WI38 (cell line): ENCODE results near the gene KRTAP10-2.
"Not testable (repeated sequence)": the region's sequence is repeated elsewhere in the genome, so short reads cannot be mapped to it uniquely, and the experiment has no call there.

Experiments
- H3K4me3 ChIP-seq: 2 replicates; pipeline ENCODE4 v1.5.1; 2011; ENCODE audit warnings: low read depth, mild to moderate bottlenecking, control low read depth, low read length
- TF ChIP-seq, protein P1 (sequence below): IDR thresholded peaks from 2 replicates; pipeline ENCODE4 v1.5.1; 2012; ENCODE audit warnings: low read depth, mild to moderate bottlenecking, control low read depth, low read length

KRTAP10-2 gene

GRCh38 chr21:44567481-44568171, 16.3 kb upstream of the KRTAP10-2 start:
- TF ChIP-seq, protein P1, sequence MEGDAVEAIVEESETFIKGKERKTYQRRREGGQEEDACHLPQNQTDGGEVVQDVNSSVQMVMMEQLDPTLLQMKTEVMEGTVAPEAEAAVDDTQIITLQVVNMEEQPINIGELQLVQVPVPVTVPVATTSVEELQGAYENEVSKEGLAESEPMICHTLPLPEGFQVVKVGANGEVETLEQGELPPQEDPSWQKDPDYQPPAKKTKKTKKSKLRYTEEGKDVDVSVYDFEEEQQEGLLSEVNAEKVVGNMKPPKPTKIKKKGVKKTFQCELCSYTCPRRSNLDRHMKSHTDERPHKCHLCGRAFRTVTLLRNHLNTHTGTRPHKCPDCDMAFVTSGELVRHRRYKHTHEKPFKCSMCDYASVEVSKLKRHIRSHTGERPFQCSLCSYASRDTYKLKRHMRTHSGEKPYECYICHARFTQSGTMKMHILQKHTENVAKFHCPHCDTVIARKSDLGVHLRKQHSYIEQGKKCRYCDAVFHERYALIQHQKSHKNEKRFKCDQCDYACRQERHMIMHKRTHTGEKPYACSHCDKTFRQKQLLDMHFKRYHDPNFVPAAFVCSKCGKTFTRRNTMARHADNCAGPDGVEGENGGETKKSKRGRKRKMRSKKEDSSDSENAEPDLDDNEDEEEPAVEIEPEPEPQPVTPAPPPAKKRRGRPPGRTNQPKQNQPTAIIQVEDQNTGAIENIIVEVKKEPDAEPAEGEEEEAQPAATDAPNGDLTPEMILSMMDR, result no peak
- H3K4me3 ChIP-seq, result no peak overlapping the region

GRCh38 chr21:44566403-44566802, 15.1 kb upstream of the KRTAP10-2 start:
- TF ChIP-seq, protein P1, result no peak
- H3K4me3 ChIP-seq, result no peak overlapping the region

- TF ChIP-seq, protein P1, result no peak
- H3K4me3 ChIP-seq, result no peak overlapping the region
Observed at GRCh38 chr21:44564886-44565598, 13.7 kb upstream of the KRTAP10-2 start.

DNA sequence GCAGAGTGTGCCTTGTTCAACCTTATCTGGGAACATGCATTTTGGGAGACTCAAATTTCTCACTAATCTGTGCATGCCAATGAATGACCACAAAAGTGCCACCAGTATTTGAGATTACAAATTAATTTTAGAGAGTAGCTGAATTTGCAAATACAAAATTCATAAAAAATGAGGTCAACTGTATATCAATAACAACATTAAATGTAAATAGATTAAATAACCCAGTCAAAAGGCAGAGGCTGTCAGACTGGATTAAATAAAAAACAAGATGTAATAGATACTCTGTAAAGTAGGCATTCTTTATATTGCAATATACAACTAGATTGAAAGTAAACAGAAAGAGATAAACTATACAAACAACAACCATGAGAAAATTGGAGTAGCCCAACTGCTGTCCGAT, 12.8 kb upstream of the KRTAP10-2 start:
- TF ChIP-seq, protein P1, result no peak
- H3K4me3 ChIP-seq, result no peak overlapping the region

DNA sequence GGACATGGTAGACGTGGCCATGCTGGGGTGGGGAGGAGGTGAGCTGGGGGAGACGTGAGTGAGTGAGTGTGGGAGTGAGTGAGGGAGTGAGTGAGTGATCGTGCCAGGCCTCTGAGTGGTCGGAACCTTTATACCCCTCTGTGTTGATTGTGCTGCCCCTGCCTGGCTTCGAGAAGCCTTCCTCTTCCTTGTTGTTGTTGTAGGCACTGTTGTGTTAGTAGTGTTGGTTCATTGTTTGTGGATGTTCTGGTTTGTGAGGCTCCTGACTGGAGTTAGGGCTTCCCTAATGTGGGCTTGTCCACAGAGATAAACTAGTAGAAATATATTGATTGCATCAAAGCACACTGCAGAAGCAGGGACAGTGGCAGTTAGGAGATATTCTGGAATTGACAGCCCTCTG, 7.4 kb upstream of the KRTAP10-2 start, which contains the start of gene KRTAP10-3:
Gene KRTAP10-3 (minus strand): TSS at position 101 of the 400 bp plus-strand sequence. CDS start 80 bp downstream, at position 21.
- TF ChIP-seq, protein P1, result no peak
- no peak within 1 kb of the TSS for H3K4me3 ChIP-seq

DNA sequence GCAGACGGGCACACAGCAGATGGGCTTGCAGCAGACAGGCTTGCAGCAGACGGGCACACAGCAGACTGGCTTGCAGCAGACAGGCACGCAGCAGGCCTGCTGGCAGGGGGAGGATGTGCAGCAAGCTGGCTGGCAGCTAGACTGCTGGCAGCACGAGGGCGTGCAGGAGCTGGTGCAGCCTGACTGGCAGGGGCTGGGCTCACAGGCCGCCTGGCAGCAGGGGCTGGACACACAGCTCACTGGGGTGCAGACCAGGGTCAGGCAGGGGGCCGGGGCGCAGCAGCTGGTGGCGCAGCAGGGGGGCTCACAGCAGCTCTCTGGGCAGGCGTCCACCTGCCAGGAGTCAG, 7.0 kb upstream of the KRTAP10-2 start:
- not testable (repeated sequence) for H3K4me3 ChIP-seq

DNA sequence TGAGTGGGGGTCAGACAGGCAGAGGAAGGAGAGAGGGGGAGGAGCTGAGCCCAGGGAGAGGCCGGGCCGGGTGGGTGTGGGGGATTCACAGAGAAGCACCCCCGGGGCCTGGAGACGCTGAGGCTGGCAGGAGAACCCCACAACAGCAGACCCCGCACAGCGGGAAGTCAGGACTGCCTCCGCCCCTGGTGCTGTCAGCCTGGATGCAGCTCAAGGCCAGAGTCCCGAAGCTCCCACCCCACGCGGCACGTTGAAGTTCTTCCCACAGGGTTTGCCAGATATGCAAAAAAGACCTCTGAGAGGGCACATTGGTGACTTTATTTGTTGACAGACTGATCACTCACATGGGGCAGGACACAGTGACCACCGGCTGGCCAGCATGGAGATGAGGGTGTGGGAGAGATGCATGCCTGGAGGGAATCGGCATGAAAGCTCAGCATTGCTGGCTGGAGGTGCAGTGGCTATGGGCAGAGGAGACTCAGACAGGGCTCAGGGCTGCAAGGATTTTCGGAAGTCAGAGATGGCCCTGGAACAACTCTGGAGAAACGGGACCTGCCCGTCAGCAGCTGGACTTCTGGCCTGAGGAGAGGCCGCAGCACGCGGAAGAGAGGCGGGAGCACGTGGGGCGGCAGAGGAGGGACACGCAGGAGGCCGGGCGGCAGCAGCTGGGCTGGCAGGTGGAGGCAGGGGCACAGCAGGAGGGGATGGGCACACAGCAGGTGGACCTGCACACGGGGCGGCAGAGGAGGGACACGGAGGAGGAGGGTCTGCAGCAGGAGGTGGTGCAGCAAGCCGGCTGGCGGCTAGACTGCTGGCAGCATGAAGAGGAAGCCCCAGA, 6.4 kb upstream of the KRTAP10-2 start:
- H3K4me3 ChIP-seq, result no peak overlapping the region
- TF ChIP-seq, protein P1, result no peak
